HEK293T (cell line): ENCODE data around the gene KIF25.

Experiments used
- ARNT ChIP-seq: fragments of 450-650 bp; IDR thresholded peaks from 2 replicates; pipeline ENCODE4 v1.6.1; 2017; ENCODE audit warnings: mild to moderate bottlenecking
- BHLHE40 ChIP-seq: fragments of 450-650 bp; IDR thresholded peaks from 2 replicates; pipeline ENCODE4 v1.6.1; 2016; ENCODE audit warnings: mild to moderate bottlenecking, moderate library complexity, borderline replicate concordance
- CTBP1 ChIP-seq: fragments of 450-650 bp; IDR thresholded peaks from 2 replicates; pipeline ENCODE4 v1.6.1; 2016; ENCODE audit warnings: borderline replicate concordance
- ELF4 ChIP-seq: fragments of 450-650 bp; IDR thresholded peaks from 2 replicates; pipeline ENCODE4 v1.6.1; 2017; ENCODE audit warnings: antibody characterized with exemption
- FOXA1 ChIP-seq: fragments of 450-650 bp; IDR thresholded peaks from 2 replicates; pipeline ENCODE4 v1.6.1; 2016; ENCODE audit warnings: mild to moderate bottlenecking
- FOXM1 ChIP-seq: fragments of 450-650 bp; IDR thresholded peaks from 2 replicates; pipeline ENCODE4 v1.6.1; 2017; ENCODE audit warnings: mild to moderate bottlenecking, borderline replicate concordance
- SP1 ChIP-seq: fragments of 450-650 bp; IDR thresholded peaks from 2 replicates; pipeline ENCODE4 v1.6.1; 2017
- SUZ12 ChIP-seq: fragments of 450-650 bp; IDR thresholded peaks from 2 replicates; pipeline ENCODE4 v1.6.1; 2016; ENCODE audit warnings: mild to moderate bottlenecking
- TF ChIP-seq, protein P1 (sequence below): fragments of 450-650 bp; IDR thresholded peaks from 2 replicates; pipeline ENCODE4 v1.6.1; 2016

DNA sequence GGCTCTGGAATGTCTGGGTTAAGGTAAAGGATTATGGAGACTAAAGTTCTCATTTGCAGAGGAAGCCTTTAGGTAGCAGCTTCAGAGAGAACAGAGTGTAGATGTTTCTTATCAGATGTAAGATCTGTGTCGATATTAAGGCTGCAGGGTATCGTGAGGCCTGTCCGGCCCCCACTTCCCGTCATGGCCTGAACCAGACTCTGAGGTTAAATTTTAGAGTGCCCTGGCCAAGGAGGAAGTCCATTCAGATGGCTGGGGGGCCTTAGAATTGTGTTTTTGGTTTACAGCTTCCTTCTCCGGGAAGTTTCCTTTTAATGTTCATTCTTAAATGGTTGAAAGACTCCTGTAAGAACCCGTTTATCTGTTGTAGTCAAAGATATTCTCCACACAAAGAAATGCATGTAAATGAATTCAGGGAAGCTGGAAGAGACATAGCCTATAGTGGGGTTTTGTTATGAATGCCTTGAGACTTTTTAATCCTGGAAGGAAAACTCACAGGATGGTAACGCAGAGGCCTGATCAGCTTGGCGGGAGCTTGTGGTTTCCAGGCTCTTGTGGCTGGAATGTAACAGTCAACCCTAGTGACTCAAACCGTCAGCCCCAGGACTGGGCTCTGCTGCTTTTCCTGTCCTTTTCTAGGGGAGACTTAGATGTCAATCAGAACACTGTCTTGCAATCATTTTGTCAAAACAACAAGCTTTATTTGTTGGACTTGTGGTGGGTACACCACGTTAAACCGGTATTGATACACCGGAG lies 34.7 kb downstream of the KIF25 start:
- TF ChIP-seq SUZ12 = no peak
- TF ChIP-seq ARNT = no peak
- TF ChIP-seq SP1 = no peak
- TF ChIP-seq ELF4 = no peak
- TF ChIP-seq BHLHE40 = no peak
- no peak for TF ChIP-seq FOXA1
- TF ChIP-seq, protein P1, sequence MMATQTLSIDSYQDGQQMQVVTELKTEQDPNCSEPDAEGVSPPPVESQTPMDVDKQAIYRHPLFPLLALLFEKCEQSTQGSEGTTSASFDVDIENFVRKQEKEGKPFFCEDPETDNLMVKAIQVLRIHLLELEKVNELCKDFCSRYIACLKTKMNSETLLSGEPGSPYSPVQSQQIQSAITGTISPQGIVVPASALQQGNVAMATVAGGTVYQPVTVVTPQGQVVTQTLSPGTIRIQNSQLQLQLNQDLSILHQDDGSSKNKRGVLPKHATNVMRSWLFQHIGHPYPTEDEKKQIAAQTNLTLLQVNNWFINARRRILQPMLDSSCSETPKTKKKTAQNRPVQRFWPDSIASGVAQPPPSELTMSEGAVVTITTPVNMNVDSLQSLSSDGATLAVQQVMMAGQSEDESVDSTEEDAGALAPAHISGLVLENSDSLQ = no peak
- no peak for TF ChIP-seq FOXM1
- no peak for TF ChIP-seq CTBP1
